C1 segment of cervical spinal cord (tissue), 14 donors: ENCODE measurements around the gene LZIC.
"Not testable (repeated sequence)": the region's sequence is repeated elsewhere in the genome, so short reads cannot be mapped to it uniquely, and the experiment has no call there.

ENCODE experiments used
- DNase-seq, 14 donors: peaks; one replicate each; lab custom pipeline; 2025; lab: John Stamatoyannopoulos, UW

The LZIC gene

GRCh38 chr1:9942939-9943788 is at the start of gene LZIC, which contains the start of gene NMNAT1:
Gene LZIC (minus strand): TSS chr1:9943391. CDS start chr1:9936619, 6,772 bp downstream.
Gene NMNAT1 (plus strand): TSS chr1:9943475. CDS start chr1:9972074, 28,599 bp downstream.
- peak; percentile 54 to 93 (median 86) for DNase-seq

GRCh38 chr1:9992910-9993309 is 49.7 kb upstream of the LZIC start:
- DNase-seq: no peak

- DNase-seq: no peak
These were observed 47.8 kb upstream of the LZIC start for GRCh38 chr1:9990944-9991343.

- no peak for DNase-seq
These were observed 46.6 kb upstream of the LZIC start for GRCh38 chr1:9989773-9990172.

GRCh38 chr1:9985001-9985400 is 41.8 kb upstream of the LZIC start:
- no peak for DNase-seq

- DNase-seq: peak in 3 of 14 donors; percentile 4 to 14 (median 4)
These were observed 41.1 kb upstream of the LZIC start for GRCh38 chr1:9984253-9984652.

- no peak for DNase-seq
These were observed 17.7 kb upstream of the LZIC start for GRCh38 chr1:9960706-9961562.

- DNase-seq: no peak
These were observed 16.8 kb upstream of the LZIC start for GRCh38 chr1:9960011-9960410.

- no peak for DNase-seq
These were observed 14.5 kb upstream of the LZIC start for GRCh38 chr1:9957726-9958125.

- no peak for DNase-seq
These were observed 3.1 kb upstream of the LZIC start for GRCh38 chr1:9946315-9946714.

GRCh38 chr1:9942399-9942938 is 722 bp downstream of the LZIC start:
- DNase-seq: peak in 1 of 14 donors; percentile 4

- peak in 10 of 14 donors; percentile 10 to 74 (median 47) for DNase-seq
These were observed 13.5 kb downstream of the LZIC start for GRCh38 chr1:9929431-9930385.

GRCh38 chr1:9927259-9927658 is 15.9 kb downstream of the LZIC start:
- DNase-seq: no peak

- DNase-seq: no peak
These were observed 20.8 kb downstream of the LZIC start for GRCh38 chr1:9922342-9922741.

GRCh38 chr1:9920606-9921005 is 22.6 kb downstream of the LZIC start:
- no peak for DNase-seq

GRCh38 chr1:9917901-9918300 is 25.3 kb downstream of the LZIC start:
- no peak for DNase-seq

GRCh38 chr1:9917495-9917894 is 25.7 kb downstream of the LZIC start:
- DNase-seq: not testable (repeated sequence)

GRCh38 chr1:9916452-9916851 is 26.7 kb downstream of the LZIC start:
- no peak for DNase-seq

- no peak for DNase-seq
These were observed 28.6 kb downstream of the LZIC start for GRCh38 chr1:9914610-9914937.

- no peak for DNase-seq
These were observed 30.8 kb downstream of the LZIC start for GRCh38 chr1:9912264-9912936.
